ENCODE results near the gene CD177.

Gene CD177

DNA sequence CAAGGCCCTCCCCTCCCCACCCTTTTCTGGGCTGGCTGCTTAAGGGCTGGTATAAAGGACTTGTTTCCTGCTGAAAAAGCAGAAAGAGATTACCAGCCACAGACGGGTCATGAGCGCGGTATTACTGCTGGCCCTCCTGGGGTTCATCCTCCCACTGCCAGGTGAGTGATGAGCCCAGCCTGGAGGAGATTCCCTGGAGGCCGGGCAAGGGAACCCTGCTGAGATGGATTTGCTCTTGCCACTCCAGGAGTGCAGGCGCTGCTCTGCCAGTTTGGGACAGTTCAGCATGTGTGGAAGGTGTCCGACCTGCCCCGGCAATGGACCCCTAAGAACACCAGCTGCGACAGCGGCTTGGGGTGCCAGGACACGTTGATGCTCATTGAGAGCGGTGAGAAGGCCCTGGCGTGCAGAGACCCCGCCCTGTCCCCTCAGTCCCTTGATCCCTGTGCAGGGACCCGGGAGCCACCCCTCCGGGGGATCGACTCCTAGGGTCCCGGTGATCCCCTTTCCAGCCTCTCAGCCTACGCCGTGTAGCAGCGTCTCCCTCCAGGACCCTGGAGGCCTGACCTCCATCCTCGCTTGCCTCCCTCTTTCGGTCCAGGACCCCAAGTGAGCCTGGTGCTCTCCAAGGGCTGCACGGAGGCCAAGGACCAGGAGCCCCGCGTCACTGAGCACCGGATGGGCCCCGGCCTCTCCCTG, at the start of gene CD177:
Gene CD177 (plus strand): TSS at position 81 of the 699 bp plus-strand sequence. CDS start 29 bp downstream, at position 110.
- ChIA-PET CTCF (no interaction called here), POLR2A (no interaction called here)
- no peak for DNase-seq (ENCODE audit: extremely low spot score)
- TF ChIP-seq, protein P1, sequence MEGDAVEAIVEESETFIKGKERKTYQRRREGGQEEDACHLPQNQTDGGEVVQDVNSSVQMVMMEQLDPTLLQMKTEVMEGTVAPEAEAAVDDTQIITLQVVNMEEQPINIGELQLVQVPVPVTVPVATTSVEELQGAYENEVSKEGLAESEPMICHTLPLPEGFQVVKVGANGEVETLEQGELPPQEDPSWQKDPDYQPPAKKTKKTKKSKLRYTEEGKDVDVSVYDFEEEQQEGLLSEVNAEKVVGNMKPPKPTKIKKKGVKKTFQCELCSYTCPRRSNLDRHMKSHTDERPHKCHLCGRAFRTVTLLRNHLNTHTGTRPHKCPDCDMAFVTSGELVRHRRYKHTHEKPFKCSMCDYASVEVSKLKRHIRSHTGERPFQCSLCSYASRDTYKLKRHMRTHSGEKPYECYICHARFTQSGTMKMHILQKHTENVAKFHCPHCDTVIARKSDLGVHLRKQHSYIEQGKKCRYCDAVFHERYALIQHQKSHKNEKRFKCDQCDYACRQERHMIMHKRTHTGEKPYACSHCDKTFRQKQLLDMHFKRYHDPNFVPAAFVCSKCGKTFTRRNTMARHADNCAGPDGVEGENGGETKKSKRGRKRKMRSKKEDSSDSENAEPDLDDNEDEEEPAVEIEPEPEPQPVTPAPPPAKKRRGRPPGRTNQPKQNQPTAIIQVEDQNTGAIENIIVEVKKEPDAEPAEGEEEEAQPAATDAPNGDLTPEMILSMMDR (IDR thresholded peaks at IDR 0.05; ENCODE audit: control extremely low read depth, extremely low read depth, low read depth, missing control alignments), result no peak

DNA sequence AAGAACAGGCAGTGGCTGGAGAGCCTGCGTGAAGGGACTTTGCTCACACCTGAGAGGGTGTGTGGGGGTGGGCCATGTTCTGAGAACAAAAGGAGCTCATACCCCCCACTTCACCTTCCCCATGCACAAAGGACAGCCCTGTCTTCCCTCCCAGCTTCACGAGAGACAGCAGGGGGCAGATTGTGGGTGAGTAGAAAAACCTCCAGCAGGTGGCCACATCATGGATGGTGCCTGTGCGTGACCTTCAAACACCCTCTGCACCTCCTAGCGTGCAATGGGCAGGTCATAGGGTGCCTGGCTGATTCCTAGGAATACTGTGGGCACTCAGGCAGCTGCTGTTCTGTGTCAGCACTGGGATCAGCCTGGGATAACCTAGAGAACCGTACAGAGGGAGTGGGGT, 47.8 kb upstream of the CD177 start:
- TF ChIP-seq, protein P1 (IDR thresholded peaks at IDR 0.05; ENCODE audit: control extremely low read depth, extremely low read depth, low read depth, missing control alignments), result no peak
- CTCF ChIA-PET, result no interaction called here
- POLR2A ChIA-PET, result no interaction called here
- no peak for DNase-seq (ENCODE audit: extremely low spot score)

GRCh38 chr19:43306097-43306496, 47.4 kb upstream of the CD177 start:
- ChIA-PET POLR2A (no interaction called here), CTCF (no interaction called here)
- DNase-seq (ENCODE audit: extremely low spot score), result no peak
- TF ChIP-seq, protein P1 (IDR thresholded peaks at IDR 0.05; ENCODE audit: control extremely low read depth, extremely low read depth, low read depth, missing control alignments), result no peak

- POLR2A ChIA-PET, result no interaction called here
- CTCF ChIA-PET, result no interaction called here
- TF ChIP-seq, protein P1 (IDR thresholded peaks at IDR 0.05; ENCODE audit: control extremely low read depth, extremely low read depth, low read depth, missing control alignments), result no peak
- no peak for DNase-seq (ENCODE audit: extremely low spot score)
These were observed 45.2 kb upstream of the CD177 start for GRCh38 chr19:43308244-43308815.

DNA sequence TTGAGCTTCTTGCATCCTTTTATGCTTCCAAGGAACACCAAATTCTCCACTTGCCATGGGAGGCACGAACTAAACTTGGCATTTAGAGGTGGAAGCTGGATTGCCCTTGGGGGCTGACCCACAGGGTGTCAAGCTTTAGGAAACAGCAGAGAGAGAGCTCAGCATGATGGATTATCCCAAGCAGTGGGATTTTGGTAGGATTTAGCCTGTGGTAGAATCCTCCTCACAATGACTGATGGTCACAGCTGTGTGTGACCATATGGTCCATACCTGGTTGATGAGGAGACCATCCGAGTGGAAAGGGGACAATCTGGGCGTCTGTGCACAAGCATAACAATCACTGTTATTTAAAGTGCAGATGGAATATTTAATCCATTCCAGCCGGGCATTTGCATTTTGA, 44.0 kb upstream of the CD177 start:
- TF ChIP-seq, protein P1 (IDR thresholded peaks at IDR 0.05; ENCODE audit: control extremely low read depth, extremely low read depth, low read depth, missing control alignments), result no peak
- ChIA-PET CTCF (no interaction called here), POLR2A (no interaction called here)
- DNase-seq (ENCODE audit: extremely low spot score), result no peak

DNA sequence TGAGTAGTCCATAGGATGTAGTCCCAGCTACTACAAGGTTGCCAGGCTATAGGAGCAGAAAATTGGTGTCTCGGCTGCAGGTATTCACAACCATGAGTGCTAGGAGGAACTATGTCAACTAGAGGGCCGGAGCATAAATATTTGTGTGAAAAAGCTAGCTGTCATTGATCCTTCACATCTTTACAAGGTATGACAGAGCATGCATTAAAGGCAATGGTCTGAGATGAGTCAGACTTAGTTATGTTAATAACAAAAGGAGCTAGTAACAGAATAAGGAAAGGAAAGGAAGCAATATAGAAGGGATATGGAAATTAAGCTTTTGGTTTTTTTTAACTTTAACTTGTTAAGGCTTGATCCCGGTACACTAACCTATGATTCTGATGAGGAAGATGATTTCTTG, 43.3 kb upstream of the CD177 start:
- ChIA-PET CTCF (no interaction called here), POLR2A (no interaction called here)
- TF ChIP-seq, protein P1 (IDR thresholded peaks at IDR 0.05; ENCODE audit: control extremely low read depth, extremely low read depth, low read depth, missing control alignments), result no peak
- no peak for DNase-seq (ENCODE audit: extremely low spot score)
